ENCODE results near the gene ETV5. TPM values are rescaled to one million over a fixed set of nuclear protein-coding genes. Genes with fewer than 3 reads are reported as not detected.

The ETV5 gene
- total RNA-seq, 1 experiment from 2014 or later: 92.9 TPM

DNA sequence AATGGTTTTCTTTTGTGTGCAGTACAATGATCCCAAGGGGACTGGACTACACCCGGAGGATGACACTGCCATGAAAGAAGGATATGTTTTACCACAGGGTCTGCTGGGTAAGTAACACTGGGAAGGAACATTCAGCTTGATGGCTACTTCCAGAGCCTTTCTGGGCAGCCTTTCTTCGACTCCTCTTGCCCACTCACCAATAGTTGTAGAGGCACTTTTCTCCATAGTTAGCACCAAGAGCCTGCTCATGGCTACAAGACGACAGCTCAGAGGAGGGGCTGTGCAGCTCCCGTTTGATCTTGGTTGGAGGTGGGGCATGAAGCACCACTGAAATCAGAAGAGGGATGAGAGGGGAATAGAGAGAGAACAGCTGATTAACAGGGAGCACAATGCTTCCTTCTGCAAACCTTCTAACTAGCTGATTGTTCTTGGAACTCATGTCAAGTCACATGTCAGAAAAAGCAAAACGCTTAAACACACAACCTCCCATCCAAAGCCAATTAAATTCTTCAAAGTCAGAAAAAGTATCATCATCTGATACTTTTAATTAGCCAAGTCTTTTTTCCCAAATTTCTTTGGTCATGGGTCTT, 27.9 kb downstream of the ETV5 start:
- H3K27ac ChIP-seq (ENCODE audit: low read depth, low read length, poor library complexity, severe bottlenecking): no peak overlapping the region
- no peaks in the 10 kb centered on the region for H3K9me3 ChIP-seq (ENCODE audit: low read depth, low read length, poor library complexity, severe bottlenecking)
- POLR2A ChIA-PET (ENCODE audit: low non-redundant PET): interaction anchor here (0.6 kb wide), 1 partner anchor 1517 kb away, joined by 4 read pairs; no protein-coding TSS in a partner anchor
- no TSS peak for BruUV-seq (replicated peaks)
- intact Hi-C loops (cut with micrococcal nuclease; ENCODE audit: unreplicated experiment): no loop called here
- CTCF ChIA-PET: no interaction called here
- H3K36me3 ChIP-seq (ENCODE audit: insufficient read depth, low read length, poor library complexity, severe bottlenecking): peaks cover 24% of the 10 kb centered on the region
- no peaks in the 10 kb centered on the region for H3K4me1 ChIP-seq (ENCODE audit: insufficient read depth, low read length, poor library complexity, severe bottlenecking)
- H3K27me3 ChIP-seq (replicated peaks; ENCODE audit: insufficient read depth, low read depth, low read length, poor library complexity): no peaks in the 10 kb centered on the region
- TF ChIP-seq EZH2 (IDR thresholded peaks at IDR 0.05; ENCODE audit: borderline replicate concordance, low read depth, low read length, poor library complexity, severe bottlenecking): no peak
- TF ChIP-seq, protein P1, sequence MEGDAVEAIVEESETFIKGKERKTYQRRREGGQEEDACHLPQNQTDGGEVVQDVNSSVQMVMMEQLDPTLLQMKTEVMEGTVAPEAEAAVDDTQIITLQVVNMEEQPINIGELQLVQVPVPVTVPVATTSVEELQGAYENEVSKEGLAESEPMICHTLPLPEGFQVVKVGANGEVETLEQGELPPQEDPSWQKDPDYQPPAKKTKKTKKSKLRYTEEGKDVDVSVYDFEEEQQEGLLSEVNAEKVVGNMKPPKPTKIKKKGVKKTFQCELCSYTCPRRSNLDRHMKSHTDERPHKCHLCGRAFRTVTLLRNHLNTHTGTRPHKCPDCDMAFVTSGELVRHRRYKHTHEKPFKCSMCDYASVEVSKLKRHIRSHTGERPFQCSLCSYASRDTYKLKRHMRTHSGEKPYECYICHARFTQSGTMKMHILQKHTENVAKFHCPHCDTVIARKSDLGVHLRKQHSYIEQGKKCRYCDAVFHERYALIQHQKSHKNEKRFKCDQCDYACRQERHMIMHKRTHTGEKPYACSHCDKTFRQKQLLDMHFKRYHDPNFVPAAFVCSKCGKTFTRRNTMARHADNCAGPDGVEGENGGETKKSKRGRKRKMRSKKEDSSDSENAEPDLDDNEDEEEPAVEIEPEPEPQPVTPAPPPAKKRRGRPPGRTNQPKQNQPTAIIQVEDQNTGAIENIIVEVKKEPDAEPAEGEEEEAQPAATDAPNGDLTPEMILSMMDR (conservative IDR thresholded peaks at IDR 0.05; ENCODE audit: low read depth, low read length): no peak
- no peak for DNase-seq (ENCODE audit: low spot score)
- no peak overlapping the region for H3K4me3 ChIP-seq (ENCODE audit: low read depth, low read length, poor library complexity, severe bottlenecking)

DNA sequence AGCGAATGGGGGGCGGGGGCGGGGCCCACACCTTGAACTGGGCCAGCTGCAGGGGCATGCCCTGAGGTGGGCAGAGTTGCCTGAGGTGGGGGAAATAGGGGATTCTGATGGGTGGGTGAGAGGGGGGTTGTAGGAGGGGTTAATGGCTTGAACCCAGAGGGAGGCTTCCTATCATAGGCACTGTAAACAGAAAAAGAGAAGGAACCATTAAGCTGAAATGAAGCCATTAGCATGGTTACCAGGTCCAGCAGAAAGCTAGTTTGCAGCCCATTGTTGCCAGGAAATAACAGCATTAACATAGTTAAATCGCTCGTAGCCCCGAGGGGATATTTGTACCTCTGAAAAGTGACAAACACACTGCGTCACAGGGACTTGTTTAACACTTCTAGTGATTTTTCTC, 29.0 kb downstream of the ETV5 start:
- Histone ChIP-seq H3K27ac (ENCODE audit: low read depth, low read length, poor library complexity, severe bottlenecking) (no peak overlapping the region), H3K9me3 (ENCODE audit: low read depth, low read length, poor library complexity, severe bottlenecking) (no peaks in the 10 kb centered on the region), H3K36me3 (ENCODE audit: insufficient read depth, low read length, poor library complexity, severe bottlenecking) (peaks cover 28% of the 10 kb centered on the region), H3K27me3 (replicated peaks; ENCODE audit: insufficient read depth, low read depth, low read length, poor library complexity) (no peaks in the 10 kb centered on the region), H3K4me1 (ENCODE audit: insufficient read depth, low read length, poor library complexity, severe bottlenecking) (no peaks in the 10 kb centered on the region), H3K4me3 (ENCODE audit: low read depth, low read length, poor library complexity, severe bottlenecking) (no peak overlapping the region)
- intact Hi-C loops (cut with micrococcal nuclease; ENCODE audit: unreplicated experiment): no loop called here
- no TSS peak for BruUV-seq (replicated peaks)
- CTCF ChIA-PET: no interaction called here
- POLR2A ChIA-PET (ENCODE audit: low non-redundant PET): no interaction called here
- TF ChIP-seq EZH2 (IDR thresholded peaks at IDR 0.05; ENCODE audit: borderline replicate concordance, low read depth, low read length, poor library complexity, severe bottlenecking): no peak
- TF ChIP-seq, protein P1 (conservative IDR thresholded peaks at IDR 0.05; ENCODE audit: low read depth, low read length): no peak
- DNase-seq (ENCODE audit: low spot score): peak; percentile 26

DNA sequence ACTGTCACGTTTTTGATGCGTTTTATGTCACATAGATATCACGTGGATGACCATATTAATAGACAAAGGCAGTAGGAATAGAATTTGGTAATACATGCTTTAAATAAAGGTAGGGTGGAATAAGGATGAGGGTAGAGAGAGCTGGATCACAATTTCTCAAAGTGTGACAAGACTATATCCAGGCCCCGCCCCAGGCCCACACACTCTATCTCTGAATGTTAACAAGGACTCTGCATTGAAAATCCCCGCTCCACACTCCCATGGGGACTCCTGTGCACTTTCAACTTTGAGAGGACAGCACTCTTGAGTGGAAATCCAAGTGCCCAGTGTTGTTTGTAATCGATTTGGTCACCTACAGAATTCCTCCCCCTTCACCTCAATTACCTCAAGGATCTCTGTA, 31.4 kb downstream of the ETV5 start:
- H3K27me3 ChIP-seq (replicated peaks; ENCODE audit: insufficient read depth, low read depth, low read length, poor library complexity): no peaks in the 10 kb centered on the region
- ChIA-PET POLR2A (ENCODE audit: low non-redundant PET) (no interaction called here), CTCF (interaction anchor here (0.5 kb wide), 1 partner anchor 431 kb away, joined by 5 read pairs; no protein-coding TSS in a partner anchor)
- no peaks in the 10 kb centered on the region for H3K4me1 ChIP-seq (ENCODE audit: insufficient read depth, low read length, poor library complexity, severe bottlenecking)
- TF ChIP-seq, protein P1 (conservative IDR thresholded peaks at IDR 0.05; ENCODE audit: low read depth, low read length): no peak
- TF ChIP-seq EZH2 (IDR thresholded peaks at IDR 0.05; ENCODE audit: borderline replicate concordance, low read depth, low read length, poor library complexity, severe bottlenecking): no peak
- no peak overlapping the region for H3K27ac ChIP-seq (ENCODE audit: low read depth, low read length, poor library complexity, severe bottlenecking)
- no TSS peak for BruUV-seq (replicated peaks)
- peaks cover 35% of the 10 kb centered on the region for H3K36me3 ChIP-seq (ENCODE audit: insufficient read depth, low read length, poor library complexity, severe bottlenecking)
- no peak overlapping the region for H3K4me3 ChIP-seq (ENCODE audit: low read depth, low read length, poor library complexity, severe bottlenecking)
- DNase-seq (ENCODE audit: low spot score): no peak
- H3K9me3 ChIP-seq (ENCODE audit: low read depth, low read length, poor library complexity, severe bottlenecking): no peaks in the 10 kb centered on the region
- intact Hi-C loops (cut with micrococcal nuclease; ENCODE audit: unreplicated experiment): no loop called here

Measured in A673 (cell line).